ENCODE data around the gene AANAT.

DNA sequence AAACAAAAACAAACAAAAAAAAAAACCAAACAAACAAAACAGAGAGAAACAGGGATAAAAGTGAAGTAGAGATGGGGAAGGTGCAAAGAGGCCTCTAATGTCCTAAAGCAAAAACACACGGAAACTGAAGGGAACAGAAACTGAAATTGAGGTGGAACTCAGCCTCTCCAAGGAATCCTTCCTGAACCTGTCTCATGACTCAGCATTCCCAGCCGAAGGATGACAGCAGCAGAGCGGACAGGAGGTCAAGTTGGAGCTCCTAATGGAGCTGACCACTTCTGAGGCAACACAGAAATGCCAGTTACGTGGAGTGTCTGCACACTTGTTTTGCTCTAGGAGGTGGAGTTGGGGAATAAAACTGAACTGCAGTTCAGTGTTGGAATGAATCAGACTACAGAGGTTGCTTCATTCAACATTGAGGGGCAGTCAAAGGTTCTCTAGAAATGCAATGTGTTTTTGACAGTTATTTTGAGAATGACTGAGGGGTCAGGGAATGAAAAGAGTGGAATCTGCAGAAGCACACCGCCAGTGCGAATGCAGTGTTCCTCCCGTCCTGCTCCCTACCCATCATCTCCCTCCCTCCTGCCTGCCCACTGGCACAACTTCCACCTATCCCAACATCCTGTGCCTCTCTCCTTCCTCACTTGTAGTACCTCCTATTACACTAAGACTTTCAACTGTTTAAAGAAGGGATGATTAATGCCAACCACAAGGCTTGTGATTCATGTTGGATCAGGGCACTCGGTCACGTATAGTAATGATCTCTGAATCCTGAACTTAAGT lies 20.8 kb upstream of the AANAT start:
- TF ChIP-seq POLR2A (IDR thresholded peaks at IDR 0.05), result no peak
- TF ChIP-seq, protein P1, sequence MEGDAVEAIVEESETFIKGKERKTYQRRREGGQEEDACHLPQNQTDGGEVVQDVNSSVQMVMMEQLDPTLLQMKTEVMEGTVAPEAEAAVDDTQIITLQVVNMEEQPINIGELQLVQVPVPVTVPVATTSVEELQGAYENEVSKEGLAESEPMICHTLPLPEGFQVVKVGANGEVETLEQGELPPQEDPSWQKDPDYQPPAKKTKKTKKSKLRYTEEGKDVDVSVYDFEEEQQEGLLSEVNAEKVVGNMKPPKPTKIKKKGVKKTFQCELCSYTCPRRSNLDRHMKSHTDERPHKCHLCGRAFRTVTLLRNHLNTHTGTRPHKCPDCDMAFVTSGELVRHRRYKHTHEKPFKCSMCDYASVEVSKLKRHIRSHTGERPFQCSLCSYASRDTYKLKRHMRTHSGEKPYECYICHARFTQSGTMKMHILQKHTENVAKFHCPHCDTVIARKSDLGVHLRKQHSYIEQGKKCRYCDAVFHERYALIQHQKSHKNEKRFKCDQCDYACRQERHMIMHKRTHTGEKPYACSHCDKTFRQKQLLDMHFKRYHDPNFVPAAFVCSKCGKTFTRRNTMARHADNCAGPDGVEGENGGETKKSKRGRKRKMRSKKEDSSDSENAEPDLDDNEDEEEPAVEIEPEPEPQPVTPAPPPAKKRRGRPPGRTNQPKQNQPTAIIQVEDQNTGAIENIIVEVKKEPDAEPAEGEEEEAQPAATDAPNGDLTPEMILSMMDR (IDR thresholded peaks at IDR 0.05), result no peak

Data from right lobe of liver (tissue), 4 donors.